ENCODE results near the gene RGL1. TPM values are rescaled to one million over a fixed set of nuclear protein-coding genes. Genes with fewer than 3 reads are reported as not detected.

RGL1 gene
- total RNA-seq, 1 donor from 2014 or later: 20.9 TPM

GRCh38 chr1:183898610-183899009 lies 93.7 kb downstream of the RGL1 start:
- no peaks in the 10 kb centered on the region for H3K4me1 Mint-ChIP-seq (ENCODE audit: low read depth)
- H3K27me3 Mint-ChIP-seq (ENCODE audit: low read depth): no peaks in the 10 kb centered on the region
- DNase-seq (ENCODE audit: low spot score): no peak
- no peak overlapping the region for H3K27ac Mint-ChIP-seq (ENCODE audit: unreplicated experiment)
- peaks cover 42% of the 10 kb centered on the region for H3K36me3 Mint-ChIP-seq (ENCODE audit: low read depth)
- no peaks in the 10 kb centered on the region for H3K9me3 Mint-ChIP-seq (ENCODE audit: low read depth)
- no peak overlapping the region for H3K4me3 Mint-ChIP-seq (ENCODE audit: unreplicated experiment)
- no peak for TF ChIP-seq CTCF (IDR thresholded peaks at IDR 0.05)

- Mint-ChIP-seq H3K9me3 (ENCODE audit: low read depth) (no peaks in the 10 kb centered on the region), H3K36me3 (ENCODE audit: low read depth) (peaks cover 38% of the 10 kb centered on the region), H3K4me1 (ENCODE audit: low read depth) (no peaks in the 10 kb centered on the region), H3K27me3 (ENCODE audit: low read depth) (no peaks in the 10 kb centered on the region), H3K4me3 (ENCODE audit: unreplicated experiment) (no peak overlapping the region), H3K27ac (ENCODE audit: unreplicated experiment) (no peak overlapping the region)
- no peak for TF ChIP-seq CTCF (IDR thresholded peaks at IDR 0.05)
- no peak for DNase-seq (ENCODE audit: low spot score)
Observed at GRCh38 chr1:183901748-183902330, 96.9 kb downstream of the RGL1 start.

GRCh38 chr1:183903101-183903500 lies 98.2 kb downstream of the RGL1 start:
- Mint-ChIP-seq H3K4me1 (ENCODE audit: low read depth) (no peaks in the 10 kb centered on the region), H3K27ac (ENCODE audit: unreplicated experiment) (no peak overlapping the region), H3K36me3 (ENCODE audit: low read depth) (peaks cover 41% of the 10 kb centered on the region), H3K4me3 (ENCODE audit: unreplicated experiment) (no peak overlapping the region), H3K9me3 (ENCODE audit: low read depth) (no peaks in the 10 kb centered on the region), H3K27me3 (ENCODE audit: low read depth) (no peaks in the 10 kb centered on the region)
- TF ChIP-seq CTCF (IDR thresholded peaks at IDR 0.05): no peak
- DNase-seq (ENCODE audit: low spot score): no peak

GRCh38 chr1:183905508-183906113 lies 100.7 kb downstream of the RGL1 start:
- DNase-seq (ENCODE audit: low spot score): no peak
- no peak overlapping the region for H3K27ac Mint-ChIP-seq (ENCODE audit: unreplicated experiment)
- no peaks in the 10 kb centered on the region for H3K9me3 Mint-ChIP-seq (ENCODE audit: low read depth)
- peaks cover 53% of the 10 kb centered on the region for H3K36me3 Mint-ChIP-seq (ENCODE audit: low read depth)
- H3K4me3 Mint-ChIP-seq (ENCODE audit: unreplicated experiment): no peak overlapping the region
- no peak for TF ChIP-seq CTCF (IDR thresholded peaks at IDR 0.05)
- no peaks in the 10 kb centered on the region for H3K27me3 Mint-ChIP-seq (ENCODE audit: low read depth)
- peaks cover 2% of the 10 kb centered on the region for H3K4me1 Mint-ChIP-seq (ENCODE audit: low read depth)

GRCh38 chr1:183907070-183907469 lies 102.2 kb downstream of the RGL1 start:
- DNase-seq (ENCODE audit: low spot score): no peak
- no peak for TF ChIP-seq CTCF (IDR thresholded peaks at IDR 0.05)
- Mint-ChIP-seq H3K36me3 (ENCODE audit: low read depth) (peaks cover 54% of the 10 kb centered on the region), H3K9me3 (ENCODE audit: low read depth) (no peaks in the 10 kb centered on the region), H3K27me3 (ENCODE audit: low read depth) (no peaks in the 10 kb centered on the region), H3K27ac (ENCODE audit: unreplicated experiment) (no peak overlapping the region), H3K4me3 (ENCODE audit: unreplicated experiment) (no peak overlapping the region), H3K4me1 (ENCODE audit: low read depth) (peaks cover 5% of the 10 kb centered on the region)

Data from chondrocyte (in vitro differentiated cells).